PFSK-1 (cell line): ENCODE results near the gene SLC2A10.

Source experiments
- POLR2AphosphoS5 ChIP-seq: IDR thresholded peaks from 2 replicates; pipeline ENCODE4 v1.6.1; 2012; ENCODE audit warnings: low read depth, mild to moderate bottlenecking, control low read depth, low read length, moderate library complexity
- SIN3A ChIP-seq: IDR thresholded peaks from 2 replicates; pipeline ENCODE4 v1.6.1; 2012; ENCODE audit warnings: mild to moderate bottlenecking, low read length, moderate library complexity, borderline replicate concordance; ENCODE audit not compliant: insufficient read depth
- TAF1 ChIP-seq: IDR thresholded peaks from 2 replicates; pipeline ENCODE4 v1.6.1; 2012; ENCODE audit warnings: low read length, control low read depth, borderline replicate concordance; ENCODE audit not compliant: insufficient read depth
- TF ChIP-seq, protein P1 (sequence below), 2 experiments: IDR thresholded peaks; 2 replicates each; pipeline versions ENCODE4 v1.6.1 to v1.8.0; 2011 to 2012; ENCODE audit warnings: low read depth in 2 of 2, low read length in 2 of 2, control low read depth in 1 of 2, inconsistent platforms in 1 of 2, mild to moderate bottlenecking in 1 of 2, moderate library complexity in 1 of 2; ENCODE audit not compliant: insufficient read depth in 1 of 2

- no peak for TF ChIP-seq POLR2AphosphoS5
- TF ChIP-seq, protein P1, sequence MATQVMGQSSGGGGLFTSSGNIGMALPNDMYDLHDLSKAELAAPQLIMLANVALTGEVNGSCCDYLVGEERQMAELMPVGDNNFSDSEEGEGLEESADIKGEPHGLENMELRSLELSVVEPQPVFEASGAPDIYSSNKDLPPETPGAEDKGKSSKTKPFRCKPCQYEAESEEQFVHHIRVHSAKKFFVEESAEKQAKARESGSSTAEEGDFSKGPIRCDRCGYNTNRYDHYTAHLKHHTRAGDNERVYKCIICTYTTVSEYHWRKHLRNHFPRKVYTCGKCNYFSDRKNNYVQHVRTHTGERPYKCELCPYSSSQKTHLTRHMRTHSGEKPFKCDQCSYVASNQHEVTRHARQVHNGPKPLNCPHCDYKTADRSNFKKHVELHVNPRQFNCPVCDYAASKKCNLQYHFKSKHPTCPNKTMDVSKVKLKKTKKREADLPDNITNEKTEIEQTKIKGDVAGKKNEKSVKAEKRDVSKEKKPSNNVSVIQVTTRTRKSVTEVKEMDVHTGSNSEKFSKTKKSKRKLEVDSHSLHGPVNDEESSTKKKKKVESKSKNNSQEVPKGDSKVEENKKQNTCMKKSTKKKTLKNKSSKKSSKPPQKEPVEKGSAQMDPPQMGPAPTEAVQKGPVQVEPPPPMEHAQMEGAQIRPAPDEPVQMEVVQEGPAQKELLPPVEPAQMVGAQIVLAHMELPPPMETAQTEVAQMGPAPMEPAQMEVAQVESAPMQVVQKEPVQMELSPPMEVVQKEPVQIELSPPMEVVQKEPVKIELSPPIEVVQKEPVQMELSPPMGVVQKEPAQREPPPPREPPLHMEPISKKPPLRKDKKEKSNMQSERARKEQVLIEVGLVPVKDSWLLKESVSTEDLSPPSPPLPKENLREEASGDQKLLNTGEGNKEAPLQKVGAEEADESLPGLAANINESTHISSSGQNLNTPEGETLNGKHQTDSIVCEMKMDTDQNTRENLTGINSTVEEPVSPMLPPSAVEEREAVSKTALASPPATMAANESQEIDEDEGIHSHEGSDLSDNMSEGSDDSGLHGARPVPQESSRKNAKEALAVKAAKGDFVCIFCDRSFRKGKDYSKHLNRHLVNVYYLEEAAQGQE (IDR thresholded peaks at IDR 0.05; ENCODE audit: insufficient read depth in 1 of 2, low read depth in 2 of 2, low read length in 2 of 2): no peak
- TF ChIP-seq TAF1: no peak
- no peak for TF ChIP-seq SIN3A
Measured at GRCh38 chr20:46677608-46678007, 31.8 kb upstream of the SLC2A10 start.
